HepG2 (cell line): ENCODE data around the gene IL27RA. TPM values are rescaled to one million over a fixed set of nuclear protein-coding genes. Genes with fewer than 3 reads are reported as not detected.

Experiments
- CBX5 ChIP-seq: sonication (generic); formaldehyde crosslinking; IDR thresholded peaks from 2 replicates; pipeline ENCODE4 v1.4.0; 2020; ENCODE audit warnings: missing genetic modification reagents, borderline replicate concordance
- KDM2A ChIP-seq: sonication (generic); formaldehyde crosslinking; IDR thresholded peaks from 2 replicates; pipeline ENCODE4 v1.4.0; 2020; ENCODE audit warnings: low read depth, missing genetic modification reagents, borderline replicate concordance
- MXI1 ChIP-seq: IDR thresholded peaks from 3 replicates; pipeline ENCODE4 v1.6.1; 2012; ENCODE audit warnings: low read depth, low read length, inconsistent platforms, borderline replicate concordance
- REXO4 ChIP-seq: sonication (generic); formaldehyde crosslinking; IDR thresholded peaks from 2 replicates; pipeline ENCODE4 v1.8.0; 2022; ENCODE audit warnings: missing genetic modification reagents, mild to moderate bottlenecking, borderline replicate concordance
- SKI ChIP-seq: fragments of 450-650 bp; IDR thresholded peaks from one replicate; pipeline ENCODE4 v1.6.1; 2018; ENCODE audit warnings: mild to moderate bottlenecking; ENCODE audit not compliant: partially characterized antibody
- SUZ12 ChIP-seq: fragments of 150-350 bp; IDR thresholded peaks from 2 replicates; pipeline ENCODE4 v1.6.1; 2014; ENCODE audit warnings: low read depth, low read length
- XRCC5 ChIP-seq: fragments of 200-400 bp; formaldehyde crosslinking; optimal IDR thresholded peaks from 2 replicates; pipeline ENCODE3; 2017; ENCODE audit warnings: mild to moderate bottlenecking, low read length
- ZFX ChIP-seq: sonication (generic); formaldehyde crosslinking; IDR thresholded peaks from 2 replicates; pipeline ENCODE4 v1.4.0; 2020; ENCODE audit warnings: mild to moderate bottlenecking, low read depth, missing genetic modification reagents, moderate library complexity
- ZNF263 ChIP-seq: sonication (generic); formaldehyde crosslinking; IDR thresholded peaks from 2 replicates; pipeline ENCODE4 v1.4.0; 2020; ENCODE audit warnings: missing genetic modification reagents
- ZNF274 ChIP-seq: sonication (generic); formaldehyde crosslinking; IDR thresholded peaks from 2 replicates; pipeline ENCODE4 v1.5.1; 2020; ENCODE audit warnings: mild to moderate bottlenecking, missing genetic modification reagents
- polyA plus RNA-seq, 8 experiments: library from polyadenylated mRNA; depleted of rRNA in 3 of 8; stranded (reverse) in 7 of 8; unstranded in 1 of 8; fragments of >200 nt; fragmentation: Illumina TruSeq in 4 of 8; extraction: Trizol in 4 of 8; gene quantifications; 2 replicates each; pipeline versions ENCODE4 v1.2.1 to v1.2.3, GENCODE V29; 2011 to 2016; ENCODE audit warnings: low read depth in 4 of 8, missing spikeins in 1 of 8, mixed read lengths in 1 of 8; ENCODE audit not compliant: insufficient read depth in 1 of 8
- total RNA-seq, 5 experiments: library from RNA; depleted of rRNA; stranded (reverse); fragments of >200 nt; fragmentation: Illumina TruSeq; extraction: Trizol; gene quantifications; 2 replicates each; pipeline ENCODE4 v1.2.3, GENCODE V29; 2016; ENCODE audit warnings: low read depth in 1 of 5
- TF ChIP-seq, protein P1 (sequence below): sonication (generic); formaldehyde crosslinking; conservative IDR thresholded peaks from 2 replicates; pipeline ENCODE4 v1.8.0; 2022; ENCODE audit warnings: missing genetic modification reagents
- TF ChIP-seq, protein P2 (sequence below): sonication (generic); formaldehyde crosslinking; IDR thresholded peaks from 2 replicates; pipeline ENCODE4 v1.8.1; 2023; ENCODE audit warnings: mild to moderate bottlenecking, moderate library complexity, missing genetic modification reagents
- TF ChIP-seq, protein P3 (sequence below), 2 experiments: sonication (generic) in 1 of 2; formaldehyde crosslinking in 1 of 2; IDR thresholded peaks; 2 replicates each; pipeline versions ENCODE4 v1.4.0 to v1.6.1; 2018 to 2020; ENCODE audit warnings: missing genetic modification reagents in 2 of 2, borderline replicate concordance in 1 of 2, low read depth in 1 of 2, mild to moderate bottlenecking in 1 of 2, missing biosample characterization in 1 of 2
- TF ChIP-seq, protein P4 (sequence below): sonication (generic); formaldehyde crosslinking; IDR thresholded peaks from 2 replicates; pipeline ENCODE4 v1.8.0; 2022; ENCODE audit warnings: low read depth, missing genetic modification reagents
- TF ChIP-seq, protein P5 (sequence below): sonication (generic); formaldehyde crosslinking; IDR thresholded peaks from 2 replicates; pipeline ENCODE4 v1.4.0; 2020; ENCODE audit warnings: missing genetic modification reagents

The IL27RA gene
- total and polyA plus RNA-seq, 2 of the 13 experiments (the other 11 are each of a cell fraction or from before 2014, with no cell fraction given) = 3.5 to 8.1 TPM

DNA sequence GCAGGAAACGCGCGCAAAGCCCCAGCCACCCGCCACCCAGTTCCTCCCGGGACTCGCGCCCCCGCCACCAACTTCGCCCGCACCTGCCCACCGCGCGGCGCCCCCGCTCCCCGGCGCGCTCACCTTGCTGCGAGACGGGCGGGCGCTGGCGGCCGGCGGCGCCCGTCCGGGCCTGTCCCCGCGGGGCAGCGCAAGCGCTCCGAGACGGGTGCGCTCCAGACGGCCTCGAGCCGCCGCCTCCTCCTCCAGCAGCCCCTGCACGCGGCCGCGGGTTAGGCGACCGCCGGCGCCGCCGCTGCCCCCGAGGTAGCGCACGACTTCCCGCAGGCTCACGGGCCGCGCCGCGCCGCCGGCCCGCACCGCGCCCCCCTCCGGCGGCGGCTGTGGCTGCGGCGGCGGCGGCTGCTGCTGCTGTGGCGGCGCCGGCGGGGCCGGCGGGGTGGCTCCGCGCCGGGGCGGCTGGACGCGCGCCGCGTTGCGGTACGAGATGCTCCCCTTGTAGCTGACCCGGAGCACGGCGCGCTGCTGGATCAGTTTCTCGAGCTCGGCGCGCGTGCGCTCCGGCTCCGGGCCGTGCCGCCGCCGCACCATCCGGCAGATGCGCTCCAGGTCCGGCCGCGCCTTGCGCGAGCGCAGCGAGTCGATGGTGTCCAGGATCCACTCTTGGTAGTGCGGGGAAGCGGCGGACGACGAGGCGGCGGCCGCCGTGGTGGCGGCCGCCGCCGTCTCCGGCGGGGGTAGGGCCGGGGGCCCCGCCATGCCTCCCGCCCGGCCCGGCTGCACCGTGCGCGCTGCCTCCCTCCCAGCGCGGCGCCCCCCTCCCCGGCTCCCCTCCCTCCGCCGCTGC, 58.3 kb downstream of the IL27RA start (continued):
- TF ChIP-seq, protein P1, sequence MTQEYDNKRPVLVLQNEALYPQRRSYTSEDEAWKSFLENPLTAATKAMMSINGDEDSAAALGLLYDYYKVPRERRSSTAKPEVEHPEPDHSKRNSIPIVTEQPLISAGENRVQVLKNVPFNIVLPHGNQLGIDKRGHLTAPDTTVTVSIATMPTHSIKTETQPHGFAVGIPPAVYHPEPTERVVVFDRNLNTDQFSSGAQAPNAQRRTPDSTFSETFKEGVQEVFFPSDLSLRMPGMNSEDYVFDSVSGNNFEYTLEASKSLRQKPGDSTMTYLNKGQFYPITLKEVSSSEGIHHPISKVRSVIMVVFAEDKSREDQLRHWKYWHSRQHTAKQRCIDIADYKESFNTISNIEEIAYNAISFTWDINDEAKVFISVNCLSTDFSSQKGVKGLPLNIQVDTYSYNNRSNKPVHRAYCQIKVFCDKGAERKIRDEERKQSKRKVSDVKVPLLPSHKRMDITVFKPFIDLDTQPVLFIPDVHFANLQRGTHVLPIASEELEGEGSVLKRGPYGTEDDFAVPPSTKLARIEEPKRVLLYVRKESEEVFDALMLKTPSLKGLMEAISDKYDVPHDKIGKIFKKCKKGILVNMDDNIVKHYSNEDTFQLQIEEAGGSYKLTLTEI (CRISPR knock-in tag) = no peak
- no peak for TF ChIP-seq SUZ12
- TF ChIP-seq, protein P2, sequence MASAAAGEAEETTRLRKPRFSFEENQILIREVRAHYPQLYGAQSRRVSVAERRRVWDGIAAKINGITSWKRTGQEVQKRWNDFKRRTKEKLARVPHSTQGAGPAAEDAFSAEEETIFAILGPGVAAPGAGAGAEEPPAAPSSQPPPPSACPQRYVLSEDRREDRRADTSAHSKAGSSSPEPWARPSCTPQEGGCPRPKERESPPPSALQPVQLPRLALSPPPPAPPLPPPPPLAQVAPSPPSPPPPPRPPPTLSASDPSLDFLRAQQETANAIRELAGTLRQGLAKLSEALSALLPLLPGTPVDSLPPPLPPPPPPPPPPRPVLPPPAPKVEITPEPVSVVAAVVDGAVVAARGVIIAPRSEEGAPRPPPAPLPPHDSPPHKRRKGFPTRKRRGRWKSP (CRISPR knock-in tag) = 0 out of 2 replicates have a peak, but pooled peaks have one; percentile 50
- TF ChIP-seq XRCC5 = no peak
- TF ChIP-seq MXI1 = peak; percentile 8; the same call in 1 of the 3 replicates
- no peak for TF ChIP-seq REXO4 (CRISPR knock-in tag)
- TF ChIP-seq SKI = peak; percentile 87
- TF ChIP-seq, protein P3, sequence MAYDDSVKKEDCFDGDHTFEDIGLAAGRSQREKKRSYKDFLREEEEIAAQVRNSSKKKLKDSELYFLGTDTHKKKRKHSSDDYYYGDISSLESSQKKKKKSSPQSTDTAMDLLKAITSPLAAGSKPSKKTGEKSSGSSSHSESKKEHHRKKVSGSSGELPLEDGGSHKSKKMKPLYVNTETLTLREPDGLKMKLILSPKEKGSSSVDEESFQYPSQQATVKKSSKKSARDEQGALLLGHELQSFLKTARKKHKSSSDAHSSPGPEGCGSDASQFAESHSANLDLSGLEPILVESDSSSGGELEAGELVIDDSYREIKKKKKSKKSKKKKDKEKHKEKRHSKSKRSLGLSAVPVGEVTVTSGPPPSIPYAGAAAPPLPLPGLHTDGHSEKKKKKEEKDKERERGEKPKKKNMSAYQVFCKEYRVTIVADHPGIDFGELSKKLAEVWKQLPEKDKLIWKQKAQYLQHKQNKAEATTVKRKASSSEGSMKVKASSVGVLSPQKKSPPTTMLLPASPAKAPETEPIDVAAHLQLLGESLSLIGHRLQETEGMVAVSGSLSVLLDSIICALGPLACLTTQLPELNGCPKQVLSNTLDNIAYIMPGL (CRISPR knock-in tag; IDR thresholded peaks at IDR 0.05; ENCODE audit: borderline replicate concordance in 1 of 2, low read depth in 1 of 2) = peak in 1 of 2 experiments; percentile 15; a peak in 2 of 4 replicates
- TF ChIP-seq ZNF274 (CRISPR knock-in tag) = no peak
- peak; percentile 53; the same call in 1 of the 2 replicates for TF ChIP-seq ZNF263 (CRISPR knock-in tag)
- TF ChIP-seq, protein P4, sequence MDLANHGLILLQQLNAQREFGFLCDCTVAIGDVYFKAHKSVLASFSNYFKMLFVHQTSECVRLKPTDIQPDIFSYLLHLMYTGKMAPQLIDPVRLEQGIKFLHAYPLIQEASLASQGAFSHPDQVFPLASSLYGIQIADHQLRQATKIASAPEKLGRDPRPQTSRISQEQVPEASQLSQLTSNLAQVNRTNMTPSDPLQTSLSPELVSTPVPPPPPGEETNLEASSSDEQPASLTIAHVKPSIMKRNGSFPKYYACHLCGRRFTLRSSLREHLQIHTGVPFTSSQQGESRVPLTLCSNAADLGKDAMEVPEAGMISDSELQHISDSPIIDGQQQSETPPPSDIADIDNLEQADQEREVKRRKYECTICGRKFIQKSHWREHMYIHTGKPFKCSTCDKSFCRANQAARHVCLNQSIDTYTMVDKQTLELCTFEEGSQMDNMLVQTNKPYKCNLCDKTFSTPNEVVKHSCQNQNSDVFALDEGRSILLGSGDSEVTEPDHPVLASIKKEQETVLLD (CRISPR knock-in tag) = peak; percentile 26; the same call in 1 of the 2 replicates
- TF ChIP-seq ZFX (CRISPR knock-in tag) = peak; percentile 26; the same call in 1 of the 2 replicates
- TF ChIP-seq, protein P5, sequence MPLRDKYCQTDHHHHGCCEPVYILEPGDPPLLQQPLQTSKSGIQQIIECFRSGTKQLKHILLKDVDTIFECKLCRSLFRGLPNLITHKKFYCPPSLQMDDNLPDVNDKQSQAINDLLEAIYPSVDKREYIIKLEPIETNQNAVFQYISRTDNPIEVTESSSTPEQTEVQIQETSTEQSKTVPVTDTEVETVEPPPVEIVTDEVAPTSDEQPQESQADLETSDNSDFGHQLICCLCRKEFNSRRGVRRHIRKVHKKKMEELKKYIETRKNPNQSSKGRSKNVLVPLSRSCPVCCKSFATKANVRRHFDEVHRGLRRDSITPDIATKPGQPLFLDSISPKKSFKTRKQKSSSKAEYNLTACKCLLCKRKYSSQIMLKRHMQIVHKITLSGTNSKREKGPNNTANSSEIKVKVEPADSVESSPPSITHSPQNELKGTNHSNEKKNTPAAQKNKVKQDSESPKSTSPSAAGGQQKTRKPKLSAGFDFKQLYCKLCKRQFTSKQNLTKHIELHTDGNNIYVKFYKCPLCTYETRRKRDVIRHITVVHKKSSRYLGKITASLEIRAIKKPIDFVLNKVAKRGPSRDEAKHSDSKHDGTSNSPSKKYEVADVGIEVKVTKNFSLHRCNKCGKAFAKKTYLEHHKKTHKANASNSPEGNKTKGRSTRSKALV (CRISPR knock-in tag) = peak; percentile 42; the same call in 1 of the 2 replicates
- peak; percentile 28; the same call in 1 of the 2 replicates for TF ChIP-seq KDM2A (CRISPR knock-in tag)
- no peak for TF ChIP-seq CBX5 (CRISPR knock-in tag)
